GM18520 (cell line): ENCODE results near the gene GRIK3.
"Not testable (repeated sequence)": the region's sequence is repeated elsewhere in the genome, so short reads cannot be mapped to it uniquely, and the experiment has no call there.

Source experiments
- ATAC-seq: cut with Tn5 transposase; IDR thresholded peaks from one replicate; pipeline ENCODE4 v1.9.1; 2021; ENCODE audit not compliant: unreplicated experiment

GRIK3 gene

GRCh38 chr1:37034121-37035013 is at the start of gene GRIK3:
GRIK3 (minus strand) TSS chr1:37034515; CDS start chr1:37034108, 407 bp downstream.
- no peak for ATAC-seq

GRCh38 chr1:37084013-37084412 is 49.7 kb upstream of the GRIK3 start:
- ATAC-seq, result no peak

DNA sequence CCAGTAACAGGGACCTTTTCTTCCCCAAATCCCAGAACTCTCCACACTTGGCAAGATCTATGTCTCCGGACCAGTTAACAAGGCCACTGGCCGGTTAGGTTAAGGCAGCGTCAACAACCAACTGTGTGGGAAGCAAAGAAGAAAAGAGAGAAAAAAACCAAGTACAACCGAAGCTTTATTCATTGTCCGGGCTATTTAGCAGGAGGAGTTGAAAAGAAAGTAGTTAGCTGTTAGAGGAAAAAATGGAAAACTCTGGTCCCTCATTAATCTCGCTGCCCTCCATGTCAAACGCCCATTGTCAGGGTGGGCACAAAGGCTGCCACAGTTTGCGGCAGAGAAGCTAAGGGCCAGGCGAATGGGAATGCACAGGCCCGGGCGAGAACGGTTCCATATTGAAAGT is 49.3 kb upstream of the GRIK3 start:
- no peak for ATAC-seq

DNA sequence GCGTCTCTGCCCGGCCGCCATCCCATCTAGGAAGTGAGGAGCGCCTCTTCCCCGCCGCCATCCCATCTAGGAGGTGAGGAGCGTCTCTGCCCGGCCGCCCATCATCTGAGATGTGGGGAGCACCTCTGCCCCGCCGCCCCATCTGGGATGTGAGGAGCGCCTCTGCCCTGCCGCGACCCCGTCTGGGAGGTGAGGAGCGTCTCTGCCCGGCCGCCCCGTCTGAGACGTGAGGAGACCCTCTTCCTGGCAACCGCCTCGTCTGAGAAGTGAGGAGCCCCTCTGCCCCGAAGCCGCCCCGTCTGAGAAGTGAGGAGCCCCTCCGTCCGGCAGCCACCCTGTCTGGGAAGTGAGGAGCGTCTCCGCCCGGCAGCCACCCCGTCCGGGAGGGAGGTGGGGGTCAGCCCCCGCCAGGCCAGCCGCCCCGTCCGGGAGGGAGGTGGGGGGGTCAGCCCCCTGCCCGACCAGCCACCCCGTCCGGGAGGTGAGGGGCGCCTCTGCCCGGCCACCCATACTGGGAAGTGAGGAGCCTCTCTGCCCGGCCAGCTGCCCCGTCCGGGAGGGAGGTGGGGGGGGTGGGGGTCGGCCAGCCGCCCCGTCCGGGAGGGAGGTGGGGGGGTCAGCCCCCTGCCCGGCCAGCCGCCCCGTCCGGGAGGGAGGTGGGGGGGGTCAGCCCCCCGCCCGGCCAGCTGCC is 46.1 kb upstream of the GRIK3 start:
- ATAC-seq, result not testable (repeated sequence)

- ATAC-seq, result no peak
Observed at GRCh38 chr1:37078866-37079265, 44.6 kb upstream of the GRIK3 start.

DNA sequence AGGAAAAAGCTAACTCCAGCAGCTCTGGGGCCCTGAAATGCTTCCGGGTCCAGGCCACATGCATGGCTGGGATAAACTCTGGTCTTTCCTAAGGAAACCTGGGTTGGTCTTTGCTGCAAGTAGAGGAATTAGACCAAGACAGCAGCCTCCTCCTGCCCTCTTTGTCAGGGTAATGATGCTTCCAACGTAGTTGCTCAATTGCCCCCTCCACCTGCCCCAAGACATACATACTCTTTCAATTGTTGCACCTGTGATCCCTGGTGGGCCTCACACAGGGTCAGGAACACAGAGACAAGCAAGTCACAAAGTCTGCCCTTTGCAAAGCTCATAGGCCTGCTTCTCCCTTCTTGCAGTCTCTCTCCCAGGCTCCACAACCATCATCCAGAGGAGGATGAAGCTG is 41.9 kb upstream of the GRIK3 start:
- ATAC-seq, result no peak

DNA sequence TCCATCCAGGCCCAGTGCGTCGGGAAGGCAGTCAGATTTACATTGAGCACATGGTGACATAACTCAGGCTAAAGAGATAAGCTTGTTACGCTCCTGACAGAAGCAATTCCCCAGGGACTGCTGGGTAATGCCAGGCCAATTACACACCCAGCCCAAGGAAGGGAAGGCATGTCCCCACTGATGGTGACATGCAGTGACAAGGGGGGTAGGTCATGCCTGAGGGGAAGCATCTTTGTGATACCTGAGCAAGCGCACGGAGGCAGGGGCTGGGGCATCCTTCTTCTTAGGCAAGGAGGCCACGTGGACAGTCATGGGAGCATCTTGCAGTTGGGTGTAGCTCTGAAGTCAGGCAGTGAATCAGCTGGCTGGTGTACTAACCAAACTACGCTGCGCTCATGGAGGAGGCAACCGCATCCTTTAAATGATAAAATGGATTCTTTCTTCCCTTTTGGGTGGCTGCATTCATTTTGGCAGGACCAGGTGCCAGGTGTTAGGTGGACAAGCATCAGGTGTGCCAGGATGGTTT is 39.6 kb upstream of the GRIK3 start:
- ATAC-seq, result no peak

- no peak for ATAC-seq
Observed at GRCh38 chr1:37073152-37073853, 39.0 kb upstream of the GRIK3 start.

DNA sequence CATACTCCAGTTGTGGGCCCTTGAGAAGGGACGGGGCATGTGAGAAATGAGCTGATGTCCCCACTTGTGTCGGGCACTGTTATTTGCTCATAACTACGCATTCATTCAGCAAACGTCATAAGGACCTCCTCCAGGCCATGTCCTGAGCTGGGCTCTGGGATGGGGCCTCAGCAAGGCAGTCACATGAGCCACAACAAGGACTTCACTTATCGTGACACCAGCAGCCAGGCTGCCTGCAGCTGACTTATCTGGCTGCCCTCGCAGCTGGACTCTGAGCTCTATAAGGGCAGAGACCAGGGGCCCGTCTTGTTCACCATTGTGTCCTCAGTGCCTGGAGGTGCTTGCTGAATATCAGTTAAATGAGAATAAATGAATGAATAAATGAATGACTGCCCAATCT is 37.5 kb upstream of the GRIK3 start:
- no peak for ATAC-seq

DNA sequence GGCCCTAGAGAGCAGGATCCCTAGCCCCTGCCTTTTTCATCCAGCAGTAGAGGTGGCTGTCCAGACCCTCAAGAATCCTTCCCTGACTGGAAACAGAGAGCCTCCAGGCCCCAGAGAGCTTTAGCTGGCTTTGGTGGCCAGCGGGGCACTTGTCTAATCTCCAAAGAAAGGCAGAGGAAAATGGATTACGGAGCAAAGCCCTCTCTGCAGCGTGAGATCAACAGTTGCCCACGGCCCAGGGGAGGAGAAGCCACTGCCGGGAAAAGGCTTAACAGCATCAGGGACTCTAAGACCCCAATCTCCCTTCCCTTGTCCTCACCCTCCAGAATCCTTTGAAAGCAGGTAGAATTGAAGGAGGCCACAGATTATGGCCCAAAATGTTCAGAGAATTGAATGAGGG is 35.8 kb upstream of the GRIK3 start:
- no peak for ATAC-seq

DNA sequence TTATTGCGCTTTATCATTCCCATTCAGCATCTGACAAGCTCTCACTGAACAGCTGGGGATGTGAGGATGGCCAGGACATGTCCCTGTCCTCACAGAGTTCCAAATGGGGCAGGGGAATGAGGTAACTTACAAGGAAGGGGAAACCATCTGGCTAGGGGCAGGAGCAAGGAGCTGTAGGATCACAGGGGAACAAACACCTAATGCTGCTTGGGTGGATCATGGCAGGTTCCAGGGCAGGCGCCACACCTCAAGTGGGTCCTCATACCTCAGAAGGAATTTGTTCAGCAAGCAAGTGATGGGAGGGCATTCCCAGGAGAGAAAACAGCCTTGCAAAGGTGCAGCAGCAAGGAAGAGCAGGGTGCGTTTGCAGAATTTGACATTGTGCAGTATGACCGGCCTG is 35.1 kb upstream of the GRIK3 start:
- ATAC-seq, result no peak

GRCh38 chr1:37068897-37069296 is 34.6 kb upstream of the GRIK3 start:
- ATAC-seq, result no peak

- ATAC-seq, result no peak
Observed at GRCh38 chr1:37068260-37068659, 33.9 kb upstream of the GRIK3 start.

DNA sequence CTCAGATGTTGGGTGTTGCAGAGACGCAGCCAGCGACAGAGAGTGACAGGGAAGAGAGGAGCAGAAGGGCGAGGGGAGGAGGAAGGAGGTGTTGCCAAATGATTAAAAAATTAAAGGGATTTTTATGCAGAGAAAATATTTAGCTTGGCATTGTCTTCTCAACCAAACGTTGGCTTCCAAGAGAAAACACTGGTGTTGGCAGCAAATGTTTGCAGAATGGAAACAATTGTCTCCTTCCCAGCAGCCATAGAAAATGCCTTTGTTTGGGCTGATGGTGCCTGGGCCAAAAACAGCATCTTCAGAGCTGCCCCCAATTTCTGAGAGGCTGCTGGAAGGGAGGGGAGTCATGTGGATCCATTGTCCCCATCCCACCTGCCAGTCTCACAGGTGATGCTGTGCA is 29.7 kb upstream of the GRIK3 start:
- no peak for ATAC-seq

DNA sequence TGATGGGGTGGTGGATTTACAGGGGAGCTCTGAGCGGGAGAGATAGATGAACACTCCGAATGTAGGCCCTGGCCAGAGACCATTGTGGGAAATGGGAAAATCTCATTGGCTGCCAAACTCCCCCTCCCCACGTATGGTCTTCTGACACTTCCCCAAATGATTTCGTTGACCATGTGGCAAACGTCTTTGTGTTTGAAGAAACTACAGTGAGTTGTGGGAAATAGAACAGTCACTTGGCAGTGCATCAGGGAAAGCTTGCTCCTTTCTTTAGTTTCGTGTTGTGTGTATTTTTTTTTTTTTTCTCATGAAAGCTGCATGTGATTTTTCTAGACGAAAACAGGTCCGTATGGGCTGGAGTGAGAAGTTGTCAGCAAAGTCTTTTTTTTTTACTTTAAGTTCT is 25.0 kb upstream of the GRIK3 start:
- ATAC-seq, result no peak

- ATAC-seq, result no peak
Observed at GRCh38 chr1:37058424-37058988, 24.2 kb upstream of the GRIK3 start.

DNA sequence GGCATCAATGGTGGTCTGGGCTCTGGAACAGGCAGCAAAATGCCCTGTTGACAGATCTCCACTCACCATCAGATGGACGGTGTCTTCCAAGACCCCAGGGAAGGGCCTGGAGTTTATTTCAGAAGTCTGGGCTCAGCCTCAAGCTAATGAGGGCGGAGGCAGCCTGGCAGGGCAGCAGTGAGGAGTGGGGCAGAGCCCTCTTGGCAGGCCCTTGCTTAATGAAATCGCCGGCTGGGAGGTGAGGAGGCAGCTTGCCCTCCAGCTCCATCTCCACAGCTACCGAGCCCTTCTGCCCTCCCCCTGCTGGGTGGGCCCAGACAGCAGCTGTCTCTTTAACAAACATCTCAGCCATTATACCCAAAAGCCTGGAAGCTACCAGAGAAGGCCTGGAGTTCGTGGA is 22.0 kb upstream of the GRIK3 start:
- ATAC-seq, result no peak

DNA sequence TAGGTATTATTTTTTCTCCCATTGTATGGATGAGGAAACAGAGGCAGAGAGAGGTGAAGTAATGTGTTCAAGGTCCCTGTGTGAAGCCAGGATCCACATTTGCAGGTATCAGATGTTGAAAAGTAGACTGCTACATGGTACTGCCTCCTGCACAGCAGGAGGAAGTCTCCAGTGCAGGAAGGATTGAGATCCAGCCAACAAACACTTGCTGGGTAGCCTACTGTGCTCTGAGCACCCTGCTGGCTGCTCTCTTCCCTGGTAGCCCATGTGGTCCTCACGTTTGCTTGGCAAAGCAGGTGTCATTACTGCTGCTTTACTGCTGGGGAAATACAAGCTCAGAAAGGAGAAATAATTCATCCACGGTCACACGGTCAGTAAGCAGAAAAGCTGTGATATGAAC is 21.3 kb upstream of the GRIK3 start:
- no peak for ATAC-seq

DNA sequence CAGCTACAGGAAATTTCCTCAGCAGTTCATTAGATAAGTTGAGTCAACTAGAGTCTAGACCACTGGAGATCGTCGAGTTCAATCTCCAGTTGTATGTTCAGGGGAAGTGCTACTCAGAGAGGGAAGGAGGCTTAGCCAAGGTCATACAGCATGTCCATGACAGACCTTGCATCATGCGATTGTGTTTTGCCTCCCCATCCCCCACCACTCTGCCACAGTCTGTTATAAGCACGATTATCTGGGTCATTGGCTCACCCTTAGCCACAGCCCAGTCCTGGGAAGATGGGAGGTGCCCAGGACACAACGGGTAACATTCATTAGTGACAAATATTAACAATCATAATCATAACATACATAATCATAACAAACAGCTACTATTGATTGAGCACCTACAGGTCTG is 18.9 kb upstream of the GRIK3 start:
- no peak for ATAC-seq

DNA sequence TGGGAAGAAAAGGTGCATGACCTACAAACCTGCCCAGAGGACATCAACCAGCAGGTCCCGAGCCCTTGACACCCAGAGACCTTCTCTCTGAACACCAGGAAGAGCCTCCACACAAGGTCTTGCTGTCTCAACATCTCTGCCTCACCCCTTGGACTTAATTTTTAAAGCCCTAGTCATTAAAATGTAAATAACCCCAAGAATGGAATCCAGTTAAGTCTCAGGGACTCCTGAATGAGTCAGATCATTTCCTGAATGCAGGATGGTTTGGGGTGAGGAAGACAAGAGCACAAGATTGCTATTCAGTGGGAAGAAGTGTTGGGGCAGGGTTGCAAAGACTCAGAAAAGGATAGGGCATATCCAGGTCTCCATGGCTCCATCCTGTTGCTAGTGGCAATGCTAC is 17.8 kb upstream of the GRIK3 start:
- ATAC-seq, result no peak

DNA sequence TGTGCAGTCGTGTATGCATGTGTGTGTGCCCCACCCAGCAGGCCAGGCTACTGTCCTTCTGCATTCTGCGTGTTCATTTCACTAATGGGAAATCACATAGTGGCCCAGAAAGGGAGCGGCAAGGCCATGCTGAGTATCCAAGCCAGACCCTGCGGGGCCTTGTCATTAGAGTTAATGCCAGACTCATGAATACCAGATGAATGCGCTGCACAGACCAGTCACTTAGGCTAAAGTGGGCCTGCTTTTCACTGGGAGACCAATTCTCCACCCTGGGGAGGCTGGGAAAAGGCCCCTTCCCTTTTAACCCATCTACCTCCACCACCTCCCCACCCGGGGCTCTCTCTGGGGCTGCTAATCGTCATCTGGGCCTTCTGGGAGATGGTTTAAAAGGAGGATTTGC is 17.0 kb upstream of the GRIK3 start:
- no peak for ATAC-seq
